ENCODE data around the gene GCG.

The GCG gene

DNA sequence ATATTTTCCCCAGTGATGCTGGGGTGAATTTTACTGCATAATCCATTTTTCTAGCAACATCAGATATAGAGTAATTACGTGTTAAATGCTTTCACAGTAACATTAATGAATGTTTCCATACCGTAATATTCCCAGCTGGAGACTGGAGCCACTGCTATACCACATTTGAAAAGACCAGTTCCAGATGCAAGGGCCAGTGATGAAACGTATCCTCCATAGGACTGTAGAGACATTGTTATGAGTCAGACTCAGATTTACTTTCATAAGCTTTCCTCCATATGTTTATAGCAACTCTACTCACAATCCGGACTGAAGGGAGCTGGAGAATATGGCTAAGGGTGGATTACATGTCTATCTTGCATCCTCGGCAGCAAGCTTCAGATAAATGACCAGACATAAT, 22.7 kb upstream of the GCG start:
- Histone ChIP-seq H3K4me1 (ENCODE audit: control insufficient read depth, insufficient read depth, low read length) (no peaks in the 10 kb centered on the region), H3K9me3 (ENCODE audit: control insufficient read depth, insufficient read depth, low read depth, low read length) (no peaks in the 10 kb centered on the region), H3K27ac (ENCODE audit: extremely low read depth, low read depth, low read length) (no peak overlapping the region), H3K4me3 (ENCODE audit: low read depth, low read length) (no peak overlapping the region), H3K36me3 (ENCODE audit: control insufficient read depth in 2 of 2, insufficient read depth in 1 of 2, low read length in 2 of 2) (no peaks in the 10 kb centered on the region)
- ChIA-PET POLR2A (no interaction called here), CTCF (no interaction called here)
- TF ChIP-seq ZNF391 (tag by site-specific recombination; IDR thresholded peaks at IDR 0.05; ENCODE audit: borderline replicate concordance, low read depth): no peak
- no peak for TF ChIP-seq ZNF426 (tag by site-specific recombination; IDR thresholded peaks at IDR 0.05)
- TF ChIP-seq, protein P1, sequence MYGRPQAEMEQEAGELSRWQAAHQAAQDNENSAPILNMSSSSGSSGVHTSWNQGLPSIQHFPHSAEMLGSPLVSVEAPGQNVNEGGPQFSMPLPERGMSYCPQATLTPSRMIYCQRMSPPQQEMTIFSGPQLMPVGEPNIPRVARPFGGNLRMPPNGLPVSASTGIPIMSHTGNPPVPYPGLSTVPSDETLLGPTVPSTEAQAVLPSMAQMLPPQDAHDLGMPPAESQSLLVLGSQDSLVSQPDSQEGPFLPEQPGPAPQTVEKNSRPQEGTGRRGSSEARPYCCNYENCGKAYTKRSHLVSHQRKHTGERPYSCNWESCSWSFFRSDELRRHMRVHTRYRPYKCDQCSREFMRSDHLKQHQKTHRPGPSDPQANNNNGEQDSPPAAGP (tag by site-specific recombination; IDR thresholded peaks at IDR 0.05): no peak
- TF ChIP-seq YY1 (tag by site-specific recombination; IDR thresholded peaks at IDR 0.05): no peak
- TF ChIP-seq ZNF239 (tag by site-specific recombination; IDR thresholded peaks at IDR 0.05): no peak
- TF ChIP-seq MYNN (tag by site-specific recombination; IDR thresholded peaks at IDR 0.05; ENCODE audit: borderline replicate concordance): no peak
- TF ChIP-seq ZNF335 (tag by site-specific recombination; conservative IDR thresholded peaks at IDR 0.05): no peak
- TF ChIP-seq SP7 (tag by site-specific recombination; IDR thresholded peaks at IDR 0.05): no peak
- TF ChIP-seq ZNF211 (tag by site-specific recombination; IDR thresholded peaks at IDR 0.05; ENCODE audit: low read depth): no peak
- TF ChIP-seq, protein P2, sequence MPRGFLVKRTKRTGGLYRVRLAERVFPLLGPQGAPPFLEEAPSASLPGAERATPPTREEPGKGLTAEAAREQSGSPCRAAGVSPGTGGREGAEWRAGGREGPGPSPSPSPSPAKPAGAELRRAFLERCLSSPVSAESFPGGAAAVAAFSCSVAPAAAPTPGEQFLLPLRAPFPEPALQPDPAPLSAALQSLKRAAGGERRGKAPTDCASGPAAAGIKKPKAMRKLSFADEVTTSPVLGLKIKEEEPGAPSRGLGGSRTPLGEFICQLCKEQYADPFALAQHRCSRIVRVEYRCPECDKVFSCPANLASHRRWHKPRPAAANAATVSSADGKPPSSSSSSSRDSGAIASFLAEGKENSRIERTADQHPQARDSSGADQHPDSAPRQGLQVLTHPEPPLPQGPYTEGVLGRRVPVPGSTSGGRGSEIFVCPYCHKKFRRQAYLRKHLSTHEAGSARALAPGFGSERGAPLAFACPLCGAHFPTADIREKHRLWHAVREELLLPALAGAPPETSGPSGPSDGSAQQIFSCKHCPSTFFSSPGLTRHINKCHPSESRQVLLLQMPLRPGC (tag by site-specific recombination; IDR thresholded peaks at IDR 0.05): no peak
- TF ChIP-seq ZNF776 (tag by site-specific recombination; IDR thresholded peaks at IDR 0.05; ENCODE audit: borderline replicate concordance): no peak
- no peak for TF ChIP-seq TCF7L2 (IDR thresholded peaks at IDR 0.05; ENCODE audit: borderline replicate concordance, low read depth, low read length)
- no peak for TF ChIP-seq ZNF610 (tag by site-specific recombination; IDR thresholded peaks at IDR 0.05; ENCODE audit: borderline replicate concordance)
- no peak for TF ChIP-seq ZNF214 (tag by site-specific recombination; IDR thresholded peaks at IDR 0.05; ENCODE audit: borderline replicate concordance)

DNA sequence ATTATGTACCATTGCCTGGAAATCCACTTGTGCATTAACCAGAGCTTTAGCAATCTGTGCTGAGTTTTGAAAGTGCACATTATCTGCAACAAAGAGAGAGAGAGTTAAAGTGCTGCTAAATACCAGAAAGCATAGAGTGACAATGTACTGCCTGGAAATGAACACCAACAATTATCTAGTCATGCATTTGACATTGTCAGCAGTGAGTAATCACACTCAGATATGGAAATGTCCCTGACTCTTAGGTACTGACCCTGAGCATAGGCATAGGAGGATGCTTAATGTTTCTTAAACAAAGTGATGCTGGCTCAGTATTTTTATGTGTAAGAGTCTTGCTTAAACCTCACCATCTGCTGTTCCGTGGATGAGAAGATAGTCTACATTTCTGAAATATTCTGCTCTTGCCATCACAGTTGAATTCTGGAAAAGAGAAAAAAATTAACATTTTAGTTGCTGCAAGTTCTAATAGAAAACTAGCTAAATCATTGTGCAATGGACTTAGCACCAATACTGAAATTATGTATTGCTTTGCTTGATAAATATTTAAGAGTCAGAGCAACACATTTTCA, 20.8 kb upstream of the GCG start:
- Histone ChIP-seq H3K4me1 (ENCODE audit: control insufficient read depth, insufficient read depth, low read length) (no peaks in the 10 kb centered on the region), H3K36me3 (ENCODE audit: control insufficient read depth in 2 of 2, insufficient read depth in 1 of 2, low read length in 2 of 2) (no peaks in the 10 kb centered on the region), H3K4me3 (ENCODE audit: low read depth, low read length) (no peak overlapping the region), H3K9me3 (ENCODE audit: control insufficient read depth, insufficient read depth, low read depth, low read length) (no peaks in the 10 kb centered on the region), H3K27ac (ENCODE audit: extremely low read depth, low read depth, low read length) (no peak overlapping the region)
- ChIA-PET POLR2A (no interaction called here), CTCF (interaction anchor here (2.2 kb wide), 1 partner anchor 125 kb away, joined by 8 read pairs; no protein-coding TSS in a partner anchor)
- TF ChIP-seq, protein P3, sequence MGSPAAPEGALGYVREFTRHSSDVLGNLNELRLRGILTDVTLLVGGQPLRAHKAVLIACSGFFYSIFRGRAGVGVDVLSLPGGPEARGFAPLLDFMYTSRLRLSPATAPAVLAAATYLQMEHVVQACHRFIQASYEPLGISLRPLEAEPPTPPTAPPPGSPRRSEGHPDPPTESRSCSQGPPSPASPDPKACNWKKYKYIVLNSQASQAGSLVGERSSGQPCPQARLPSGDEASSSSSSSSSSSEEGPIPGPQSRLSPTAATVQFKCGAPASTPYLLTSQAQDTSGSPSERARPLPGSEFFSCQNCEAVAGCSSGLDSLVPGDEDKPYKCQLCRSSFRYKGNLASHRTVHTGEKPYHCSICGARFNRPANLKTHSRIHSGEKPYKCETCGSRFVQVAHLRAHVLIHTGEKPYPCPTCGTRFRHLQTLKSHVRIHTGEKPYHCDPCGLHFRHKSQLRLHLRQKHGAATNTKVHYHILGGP (tag by site-specific recombination; IDR thresholded peaks at IDR 0.05): no peak
- TF ChIP-seq ZBTB7A (tag by site-specific recombination; IDR thresholded peaks at IDR 0.05; ENCODE audit: low read depth) (no peak), ZNF560 (tag by site-specific recombination; IDR thresholded peaks at IDR 0.05; ENCODE audit: borderline replicate concordance) (no peak), HOXC10 (CRISPR knock-in tag; IDR thresholded peaks at IDR 0.05) (no peak), FEZF1 (tag by site-specific recombination; IDR thresholded peaks at IDR 0.05) (no peak), ZNF623 (tag by site-specific recombination; IDR thresholded peaks at IDR 0.05) (no peak)
- TF ChIP-seq, protein P4, sequence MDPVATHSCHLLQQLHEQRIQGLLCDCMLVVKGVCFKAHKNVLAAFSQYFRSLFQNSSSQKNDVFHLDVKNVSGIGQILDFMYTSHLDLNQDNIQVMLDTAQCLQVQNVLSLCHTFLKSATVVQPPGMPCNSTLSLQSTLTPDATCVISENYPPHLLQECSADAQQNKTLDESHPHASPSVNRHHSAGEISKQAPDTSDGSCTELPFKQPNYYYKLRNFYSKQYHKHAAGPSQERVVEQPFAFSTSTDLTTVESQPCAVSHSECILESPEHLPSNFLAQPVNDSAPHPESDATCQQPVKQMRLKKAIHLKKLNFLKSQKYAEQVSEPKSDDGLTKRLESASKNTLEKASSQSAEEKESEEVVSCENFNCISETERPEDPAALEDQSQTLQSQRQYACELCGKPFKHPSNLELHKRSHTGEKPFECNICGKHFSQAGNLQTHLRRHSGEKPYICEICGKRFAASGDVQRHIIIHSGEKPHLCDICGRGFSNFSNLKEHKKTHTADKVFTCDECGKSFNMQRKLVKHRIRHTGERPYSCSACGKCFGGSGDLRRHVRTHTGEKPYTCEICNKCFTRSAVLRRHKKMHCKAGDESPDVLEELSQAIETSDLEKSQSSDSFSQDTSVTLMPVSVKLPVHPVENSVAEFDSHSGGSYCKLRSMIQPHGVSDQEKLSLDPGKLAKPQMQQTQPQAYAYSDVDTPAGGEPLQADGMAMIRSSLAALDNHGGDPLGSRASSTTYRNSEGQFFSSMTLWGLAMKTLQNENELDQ (tag by site-specific recombination; IDR thresholded peaks at IDR 0.05; ENCODE audit: low read depth): no peak
- TF ChIP-seq, protein P2 (tag by site-specific recombination; IDR thresholded peaks at IDR 0.05): no peak
- TF ChIP-seq, protein P5, sequence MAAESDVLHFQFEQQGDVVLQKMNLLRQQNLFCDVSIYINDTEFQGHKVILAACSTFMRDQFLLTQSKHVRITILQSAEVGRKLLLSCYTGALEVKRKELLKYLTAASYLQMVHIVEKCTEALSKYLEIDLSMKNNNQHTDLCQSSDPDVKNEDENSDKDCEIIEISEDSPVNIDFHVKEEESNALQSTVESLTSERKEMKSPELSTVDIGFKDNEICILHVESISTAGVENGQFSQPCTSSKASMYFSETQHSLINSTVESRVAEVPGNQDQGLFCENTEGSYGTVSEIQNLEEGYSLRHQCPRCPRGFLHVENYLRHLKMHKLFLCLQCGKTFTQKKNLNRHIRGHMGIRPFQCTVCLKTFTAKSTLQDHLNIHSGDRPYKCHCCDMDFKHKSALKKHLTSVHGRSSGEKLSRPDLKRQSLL (tag by site-specific recombination; IDR thresholded peaks at IDR 0.05): no peak
- TF ChIP-seq, protein P6, sequence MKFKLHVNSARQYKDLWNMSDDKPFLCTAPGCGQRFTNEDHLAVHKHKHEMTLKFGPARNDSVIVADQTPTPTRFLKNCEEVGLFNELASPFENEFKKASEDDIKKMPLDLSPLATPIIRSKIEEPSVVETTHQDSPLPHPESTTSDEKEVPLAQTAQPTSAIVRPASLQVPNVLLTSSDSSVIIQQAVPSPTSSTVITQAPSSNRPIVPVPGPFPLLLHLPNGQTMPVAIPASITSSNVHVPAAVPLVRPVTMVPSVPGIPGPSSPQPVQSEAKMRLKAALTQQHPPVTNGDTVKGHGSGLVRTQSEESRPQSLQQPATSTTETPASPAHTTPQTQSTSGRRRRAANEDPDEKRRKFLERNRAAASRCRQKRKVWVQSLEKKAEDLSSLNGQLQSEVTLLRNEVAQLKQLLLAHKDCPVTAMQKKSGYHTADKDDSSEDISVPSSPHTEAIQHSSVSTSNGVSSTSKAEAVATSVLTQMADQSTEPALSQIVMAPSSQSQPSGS (tag by site-specific recombination; IDR thresholded peaks at IDR 0.05; ENCODE audit: low read depth): no peak
